Measurements from ENCODE around the gene NSD1.
A peak's percentile ranks its signal among the peaks of the same experiment; 100 is the strongest.
"Not testable (repeated sequence)": the region's sequence is repeated elsewhere in the genome, so short reads cannot be mapped to it uniquely, and the experiment has no call there.

Gene NSD1

DNA sequence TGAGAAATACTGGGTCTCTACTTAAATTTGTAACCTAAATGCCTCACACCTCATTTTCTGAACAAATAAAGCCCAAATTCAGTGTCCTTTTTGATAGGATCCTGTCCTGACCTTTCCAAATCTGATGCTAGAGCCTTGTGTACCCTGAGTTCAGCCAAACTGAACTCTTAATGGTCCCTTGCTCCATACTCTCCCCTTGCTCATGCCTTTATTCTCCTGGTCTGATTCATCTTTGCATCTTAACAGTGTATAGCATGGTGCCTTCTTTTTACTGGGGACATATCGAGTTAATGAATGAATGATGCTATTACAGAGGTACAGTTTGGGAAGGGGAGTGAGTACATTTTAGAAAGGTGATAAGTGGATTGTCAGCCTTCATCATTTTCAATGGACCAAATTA is 9.2 kb downstream of the NSD1 start:
- H3K27ac ChIP-seq = no peak overlapping the region
- TF ChIP-seq, protein P1, sequence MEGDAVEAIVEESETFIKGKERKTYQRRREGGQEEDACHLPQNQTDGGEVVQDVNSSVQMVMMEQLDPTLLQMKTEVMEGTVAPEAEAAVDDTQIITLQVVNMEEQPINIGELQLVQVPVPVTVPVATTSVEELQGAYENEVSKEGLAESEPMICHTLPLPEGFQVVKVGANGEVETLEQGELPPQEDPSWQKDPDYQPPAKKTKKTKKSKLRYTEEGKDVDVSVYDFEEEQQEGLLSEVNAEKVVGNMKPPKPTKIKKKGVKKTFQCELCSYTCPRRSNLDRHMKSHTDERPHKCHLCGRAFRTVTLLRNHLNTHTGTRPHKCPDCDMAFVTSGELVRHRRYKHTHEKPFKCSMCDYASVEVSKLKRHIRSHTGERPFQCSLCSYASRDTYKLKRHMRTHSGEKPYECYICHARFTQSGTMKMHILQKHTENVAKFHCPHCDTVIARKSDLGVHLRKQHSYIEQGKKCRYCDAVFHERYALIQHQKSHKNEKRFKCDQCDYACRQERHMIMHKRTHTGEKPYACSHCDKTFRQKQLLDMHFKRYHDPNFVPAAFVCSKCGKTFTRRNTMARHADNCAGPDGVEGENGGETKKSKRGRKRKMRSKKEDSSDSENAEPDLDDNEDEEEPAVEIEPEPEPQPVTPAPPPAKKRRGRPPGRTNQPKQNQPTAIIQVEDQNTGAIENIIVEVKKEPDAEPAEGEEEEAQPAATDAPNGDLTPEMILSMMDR (conservative IDR thresholded peaks at IDR 0.05) = no peak

GRCh38 chr5:177146891-177147638 is 13.5 kb downstream of the NSD1 start:
- H3K27ac ChIP-seq = no peak overlapping the region
- TF ChIP-seq, protein P1 (conservative IDR thresholded peaks at IDR 0.05) = no peak

- H3K27ac ChIP-seq = not testable (repeated sequence)
Measured at GRCh38 chr5:177150061-177150460, 16.5 kb downstream of the NSD1 start.

GRCh38 chr5:177154003-177154643 is 20.6 kb downstream of the NSD1 start:
- TF ChIP-seq, protein P1 (conservative IDR thresholded peaks at IDR 0.05) = no peak
- H3K27ac ChIP-seq = peak overlapping the region; percentile 82

DNA sequence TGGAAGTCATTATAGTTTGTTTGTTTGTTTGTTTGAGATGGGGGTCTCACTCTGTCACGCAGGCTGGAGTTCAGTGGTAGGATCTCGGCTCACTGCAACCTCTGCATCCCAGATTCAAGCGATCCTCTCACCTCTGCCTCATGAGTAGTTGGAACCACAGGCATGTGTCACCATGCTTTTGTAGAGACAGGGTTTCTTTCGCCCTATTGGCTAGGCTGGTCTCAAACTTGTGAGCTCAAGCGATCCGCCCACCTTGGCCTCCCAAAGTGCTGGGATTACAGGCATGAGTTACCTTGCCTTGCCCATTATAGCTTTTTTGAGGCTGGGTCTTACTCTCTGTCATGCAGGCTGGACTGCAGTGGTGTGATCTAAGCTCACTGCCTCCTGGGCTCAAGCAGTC is 28.8 kb downstream of the NSD1 start:
- TF ChIP-seq, protein P1 (conservative IDR thresholded peaks at IDR 0.05) = no peak
- H3K27ac ChIP-seq = no peak overlapping the region

DNA sequence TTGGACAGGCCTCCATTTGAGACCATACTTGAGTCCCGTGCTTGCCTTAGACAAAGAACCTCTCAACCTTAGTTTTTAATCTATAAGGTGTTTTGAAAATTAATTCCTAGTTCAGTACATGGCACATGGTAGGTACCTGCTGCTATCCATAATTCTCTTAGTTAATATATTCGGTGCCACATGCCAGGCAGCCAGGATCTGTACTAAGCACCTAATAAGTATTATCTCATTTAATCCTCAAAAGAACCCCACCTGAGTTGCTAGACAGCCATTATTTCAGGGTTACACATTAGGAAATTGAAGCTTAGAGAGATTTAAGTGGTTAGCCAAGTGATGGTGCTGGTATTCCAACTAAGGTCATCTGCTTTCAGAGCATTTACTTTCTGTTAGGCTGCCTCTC is 29.9 kb downstream of the NSD1 start:
- TF ChIP-seq, protein P1 (conservative IDR thresholded peaks at IDR 0.05) = no peak
- no peak overlapping the region for H3K27ac ChIP-seq

- no peak overlapping the region for H3K27ac ChIP-seq
- TF ChIP-seq, protein P1 (conservative IDR thresholded peaks at IDR 0.05) = no peak
Measured at GRCh38 chr5:177169271-177169670, 35.7 kb downstream of the NSD1 start.

DNA sequence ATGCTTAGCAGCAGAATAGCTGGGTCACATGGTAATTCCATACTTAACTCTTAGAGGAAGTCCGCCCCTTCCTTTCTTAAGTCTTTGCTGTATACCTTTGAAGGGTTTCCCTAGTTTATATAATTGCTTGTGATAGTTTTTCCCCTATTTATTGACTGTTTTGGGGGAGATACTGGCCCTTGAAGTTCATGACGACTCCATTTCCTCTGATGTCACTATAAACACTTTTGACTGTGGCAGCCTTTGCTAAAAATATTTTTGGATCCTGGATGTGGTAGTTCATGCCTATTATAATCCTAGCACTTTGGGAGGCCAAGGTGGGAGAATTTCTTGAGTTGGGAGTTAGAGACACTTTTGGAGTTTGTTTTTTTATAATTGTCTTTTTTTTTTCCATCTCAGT is 38.4 kb downstream of the NSD1 start:
- TF ChIP-seq, protein P1 (conservative IDR thresholded peaks at IDR 0.05) = no peak
- H3K27ac ChIP-seq = no peak overlapping the region
